K562 (cell line): ENCODE data around the gene UBE2L3. TPM values are rescaled to one million over a fixed set of nuclear protein-coding genes. Genes with fewer than 3 reads are reported as not detected.

ENCODE experiments used
- ATAC-seq: fragments of 200-7000 bp; cut with Tn5 transposase; 3 replicates; pipeline ENCODE4 v1.9.1; 2020; ENCODE audit warnings: moderate library complexity
- BruUV-seq: library from RNA; stranded (reverse); fragments of 400-500 nt; replicated peaks from 2 replicates; lab custom pipeline; 2021; lab: Mats Ljungman, UMichigan
- CTCF ChIA-PET: fragments of 300-600 bp; formaldehyde crosslinking; extraction: SDS; loops from one replicate; lab custom pipeline; 2021; ENCODE audit warnings: low intra/inter-chr PET ratio; lab: Yijun Ruan, JAX
- POLR2A ChIA-PET: fragments of 300-600, 350-650 bp; sonication (Branson Sonifier 250); formaldehyde crosslinking; extraction: SDS; loops from one replicate; lab custom pipeline; 2021; ENCODE audit warnings: antibody characterized with exemption, inconsistent platforms; lab: Yijun Ruan, JAX
- DNase-seq, 4 experiments: peaks; one replicate each; pipeline versions ENCODE4 v3.0.0 to v3.0.0-alpha.2; 2011 to 2018; ENCODE audit warnings: low spot score in 3 of 4, mixed read lengths in 3 of 4; ENCODE audit errors: extremely low read depth in 1 of 4
- FAIRE-seq: peaks from 2 replicates; lab custom pipeline; 2011; peaks lifted over from hg19 to GRCh38; lab: Jason Lieb, UNC
- H2AFZ ChIP-seq: 2 replicates; pipeline ENCODE4 v1.6.0; 2011; ENCODE audit warnings: low read depth, low read length, control low read depth, inconsistent platforms
- H3K27ac ChIP-seq: fragments of 200-600 bp; 3 replicates; pipeline ENCODE4 v1.8.0; 2011; ENCODE audit warnings: low read depth, mild to moderate bottlenecking, control low read depth, inconsistent platforms, low read length, moderate library complexity, mixed read lengths; ENCODE audit errors: extremely low read depth
- H3K27me3 ChIP-seq, 2 experiments: fragments of 300-600 bp in 1 of 2; 2 replicates in 1 of 2; 3 replicates in 1 of 2; pipeline versions ENCODE4 v1.6.0 to v1.8.0; 2011; ENCODE audit warnings: inconsistent platforms in 2 of 2, low read length in 2 of 2, mild to moderate bottlenecking in 1 of 2, mixed read lengths in 1 of 2, moderate library complexity in 1 of 2; ENCODE audit not compliant: control insufficient read depth in 2 of 2, insufficient read depth in 2 of 2
- H3K36me3 ChIP-seq: fragments of 300-600 bp; 3 replicates; pipeline ENCODE4 v1.8.0; 2011; ENCODE audit warnings: mild to moderate bottlenecking, low read length, inconsistent platforms; ENCODE audit not compliant: control insufficient read depth, insufficient read depth
- H3K4me1 ChIP-seq, 2 experiments: fragments of 200-600 bp in 1 of 2; replicated peaks in 1 of 2; 2 replicates in 1 of 2; 3 replicates in 1 of 2; pipeline versions ENCODE4 v1.5.1 to v1.8.0; 2011; ENCODE audit warnings: inconsistent platforms in 2 of 2, low read length in 2 of 2, mild to moderate bottlenecking in 1 of 2, mixed read lengths in 1 of 2, moderate library complexity in 1 of 2; ENCODE audit not compliant: control insufficient read depth in 2 of 2, insufficient read depth in 2 of 2
- H3K4me2 ChIP-seq: 2 replicates; pipeline ENCODE4 v1.6.1; 2011; ENCODE audit warnings: low read length, control low read depth, inconsistent platforms, mixed read lengths; ENCODE audit not compliant: insufficient read depth
- H3K4me3 ChIP-seq: fragments of 200-600 bp; sonication (generic), shearing (Covaris generic); 2 replicates; pipeline ENCODE4 v1.5.1; 2016; ENCODE audit warnings: control low read depth, inconsistent platforms
- H3K79me2 ChIP-seq: fragments of 200-600 bp; 3 replicates; pipeline ENCODE4 v1.8.0; 2011; ENCODE audit warnings: low read length, inconsistent platforms; ENCODE audit not compliant: control insufficient read depth, insufficient read depth
- H3K9ac ChIP-seq, 2 experiments: 2 replicates each; pipeline versions ENCODE4 v1.6.0 to v1.6.1; 2011; ENCODE audit warnings: low read depth in 2 of 2, low read length in 2 of 2, control low read depth in 1 of 2, inconsistent platforms in 1 of 2, mild to moderate bottlenecking in 1 of 2, mixed read lengths in 1 of 2; ENCODE audit not compliant: insufficient read depth in 1 of 2
- H3K9me1 ChIP-seq: one replicate; pipeline ENCODE4 v1.6.0; 2011; ENCODE audit warnings: inconsistent platforms, mild to moderate bottlenecking, low read length, moderate library complexity; ENCODE audit not compliant: control insufficient read depth, insufficient read depth
- H3K9me3 ChIP-seq: replicated peaks from 2 replicates; pipeline ENCODE4 v1.5.1; 2011; ENCODE audit warnings: low read depth, low read length, inconsistent platforms; ENCODE audit not compliant: control insufficient read depth, insufficient read depth
- H4K20me1 ChIP-seq: replicated peaks from 2 replicates; pipeline ENCODE4 v1.6.1; 2011; ENCODE audit warnings: low read length, inconsistent platforms, mixed read lengths; ENCODE audit not compliant: control insufficient read depth, insufficient read depth
- MCM3 ChIP-seq: fragments of 450-650 bp; IDR thresholded peaks from 2 replicates; pipeline ENCODE4 v1.6.1; 2016
- WGBS: fragments of 100-300 bp; shearing (Covaris generic); methylation state at CpG from one replicate; pipeline ENCODE4 v1.1.6; 2016; ENCODE audit warnings: low coverage, mixed read lengths; ENCODE audit not compliant: insufficient coverage; ENCODE audit errors: missing lambda C conversion rate; 5-methylcytosine and 5-hydroxymethylcytosine counted together
- in situ Hi-C: fragments of 300-500 bp; cut with MboI; formaldehyde crosslinking; loops from 4 replicates; pipeline ENCODE4 v1.15.0; 2018; ENCODE audit warnings: inconsistent platforms, mixed read lengths
- intact Hi-C: fragments of 100-400 bp; cut with micrococcal nuclease; formaldehyde crosslinking; loops from 2 replicates; pipeline ENCODE4 v1.14.2; 2022
- polyA plus RNA-seq, 8 experiments: library from polyadenylated mRNA; depleted of rRNA in 4 of 8; stranded (reverse) in 5 of 8; unstranded in 3 of 8; fragments of >200 nt; fragmentation: Nextera tagmentation in 2 of 8; fragmentation: Illumina TruSeq in 1 of 8; extraction: Ambion mirVana in 2 of 8; extraction: Trizol in 1 of 8; gene quantifications; 2 replicates each; pipeline versions ENCODE4 v1.2.1 to v1.2.3, GENCODE V29; 2011 to 2014; ENCODE audit warnings: inconsistent platforms in 1 of 8, missing spikeins in 1 of 8
- total RNA-seq, 7 experiments: library from RNA; depleted of rRNA in 6 of 7; stranded (reverse); fragments of >200 nt in 6 of 7; fragmentation: Illumina TruSeq in 2 of 7; extraction: Trizol in 2 of 7; gene quantifications; 2 replicates each; pipeline versions ENCODE4 v1.2.1 to v1.2.3, GENCODE V29; 2011 to 2021; ENCODE audit warnings: low replicate concordance in 1 of 7
- TF ChIP-seq, protein P1 (sequence below): fragments of 250-450 bp; sonication (Bioruptor Pico); IDR thresholded peaks from 2 replicates; pipeline ENCODE4 v1.4.0; 2020; ENCODE audit warnings: mild to moderate bottlenecking
- TF ChIP-seq, protein P2 (sequence below): sonication (generic); formaldehyde crosslinking; IDR thresholded peaks from 2 replicates; pipeline ENCODE4 v1.8.0; 2022; ENCODE audit warnings: mild to moderate bottlenecking, missing genetic modification reagents
- TF ChIP-seq, protein P3 (sequence below), 2 experiments: fragments of 450-650 bp in 1 of 2; sonication (generic) in 1 of 2; formaldehyde crosslinking in 1 of 2; IDR thresholded peaks; 2 replicates each; pipeline versions ENCODE4 v1.7.1 to v1.9.0; 2016 to 2022; ENCODE audit warnings: inconsistent platforms in 1 of 2, mild to moderate bottlenecking in 1 of 2, missing genetic modification reagents in 1 of 2

The UBE2L3 gene
- total and polyA plus RNA-seq, 9 of the 15 experiments (the other 6 are each of a cell fraction or from before 2014, with no cell fraction given) = 215 to 625 (median 285) TPM

DNA sequence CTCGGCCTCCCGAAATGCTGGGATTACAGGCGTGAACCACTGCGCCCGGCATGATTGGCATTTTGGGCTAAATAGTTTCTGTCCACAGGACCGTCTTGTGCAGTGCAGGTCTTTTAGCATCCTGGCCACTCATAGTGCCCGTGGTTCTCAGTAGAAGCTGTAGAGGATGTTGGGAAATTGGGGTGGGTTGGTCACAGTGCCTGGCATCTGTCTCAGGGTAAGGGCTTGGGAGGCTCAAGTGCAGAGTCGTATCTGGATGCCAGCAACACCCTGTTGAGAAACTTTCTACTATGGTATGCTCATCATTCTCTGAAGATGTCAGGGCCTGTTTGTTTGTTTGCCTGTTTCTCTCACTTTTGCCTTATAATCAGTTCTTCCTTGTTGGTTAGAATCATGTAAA is 21.9 kb downstream of the UBE2L3 start:
- H3K27ac ChIP-seq = no peak overlapping the region
- 77% methylated on average over 8 of the region's 8 CpGs for WGBS
- H3K9ac ChIP-seq = no peak overlapping the region
- POLR2A ChIA-PET = interaction anchor here (0.7 to 76.8 kb wide), 3 partner anchors 19 to 30 kb away, joined by 3 to 4622 read pairs (median 4622); partner anchors contain the start of genes CCDC116, SDF2L1 and YDJC
- H3K36me3 ChIP-seq = peaks cover 82% of the 10 kb centered on the region
- FAIRE-seq (no peak), ATAC-seq (no peak), DNase-seq (no peak)
- H3K9me1 ChIP-seq = peaks cover 25% of the 10 kb centered on the region
- H3K4me1 ChIP-seq = peaks cover 31 to 38% of the 10 kb centered on the region in 2 experiments
- H3K27me3 ChIP-seq = no peaks in the 10 kb centered on the region; a peak in 1 of 5 replicates
- CTCF ChIA-PET = no interaction called here
- H3K9me3 ChIP-seq = no peaks in the 10 kb centered on the region
- intact Hi-C loops (loop anchor here (2.0 kb wide), 4 partner anchors 15 to 53 kb away; partner anchors contain the start of gene SDF2L1), in situ Hi-C loops (no loop called here)
- no peak overlapping the region for H2AFZ ChIP-seq
- peaks cover 79% of the 10 kb centered on the region for H4K20me1 ChIP-seq
- no peak overlapping the region for H3K4me2 ChIP-seq
- no TSS peak for BruUV-seq
- H3K79me2 ChIP-seq = peaks cover 98% of the 10 kb centered on the region
- H3K4me3 ChIP-seq = no peak overlapping the region
- TF ChIP-seq MCM3 = no peak
- TF ChIP-seq, protein P1, sequence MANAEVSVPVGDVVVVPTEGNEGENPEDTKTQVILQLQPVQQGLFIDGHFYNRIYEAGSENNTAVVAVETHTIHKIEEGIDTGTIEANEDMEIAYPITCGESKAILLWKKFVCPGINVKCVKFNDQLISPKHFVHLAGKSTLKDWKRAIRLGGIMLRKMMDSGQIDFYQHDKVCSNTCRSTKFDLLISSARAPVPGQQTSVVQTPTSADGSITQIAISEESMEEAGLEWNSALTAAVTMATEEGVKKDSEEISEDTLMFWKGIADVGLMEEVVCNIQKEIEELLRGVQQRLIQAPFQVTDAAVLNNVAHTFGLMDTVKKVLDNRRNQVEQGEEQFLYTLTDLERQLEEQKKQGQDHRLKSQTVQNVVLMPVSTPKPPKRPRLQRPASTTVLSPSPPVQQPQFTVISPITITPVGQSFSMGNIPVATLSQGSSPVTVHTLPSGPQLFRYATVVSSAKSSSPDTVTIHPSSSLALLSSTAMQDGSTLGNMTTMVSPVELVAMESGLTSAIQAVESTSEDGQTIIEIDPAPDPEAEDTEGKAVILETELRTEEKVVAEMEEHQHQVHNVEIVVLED = 0 out of 2 replicates have a peak, but pooled peaks have one; percentile 6
- TF ChIP-seq, protein P2, sequence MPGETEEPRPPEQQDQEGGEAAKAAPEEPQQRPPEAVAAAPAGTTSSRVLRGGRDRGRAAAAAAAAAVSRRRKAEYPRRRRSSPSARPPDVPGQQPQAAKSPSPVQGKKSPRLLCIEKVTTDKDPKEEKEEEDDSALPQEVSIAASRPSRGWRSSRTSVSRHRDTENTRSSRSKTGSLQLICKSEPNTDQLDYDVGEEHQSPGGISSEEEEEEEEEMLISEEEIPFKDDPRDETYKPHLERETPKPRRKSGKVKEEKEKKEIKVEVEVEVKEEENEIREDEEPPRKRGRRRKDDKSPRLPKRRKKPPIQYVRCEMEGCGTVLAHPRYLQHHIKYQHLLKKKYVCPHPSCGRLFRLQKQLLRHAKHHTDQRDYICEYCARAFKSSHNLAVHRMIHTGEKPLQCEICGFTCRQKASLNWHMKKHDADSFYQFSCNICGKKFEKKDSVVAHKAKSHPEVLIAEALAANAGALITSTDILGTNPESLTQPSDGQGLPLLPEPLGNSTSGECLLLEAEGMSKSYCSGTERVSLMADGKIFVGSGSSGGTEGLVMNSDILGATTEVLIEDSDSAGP = no peak
- TF ChIP-seq, protein P3, sequence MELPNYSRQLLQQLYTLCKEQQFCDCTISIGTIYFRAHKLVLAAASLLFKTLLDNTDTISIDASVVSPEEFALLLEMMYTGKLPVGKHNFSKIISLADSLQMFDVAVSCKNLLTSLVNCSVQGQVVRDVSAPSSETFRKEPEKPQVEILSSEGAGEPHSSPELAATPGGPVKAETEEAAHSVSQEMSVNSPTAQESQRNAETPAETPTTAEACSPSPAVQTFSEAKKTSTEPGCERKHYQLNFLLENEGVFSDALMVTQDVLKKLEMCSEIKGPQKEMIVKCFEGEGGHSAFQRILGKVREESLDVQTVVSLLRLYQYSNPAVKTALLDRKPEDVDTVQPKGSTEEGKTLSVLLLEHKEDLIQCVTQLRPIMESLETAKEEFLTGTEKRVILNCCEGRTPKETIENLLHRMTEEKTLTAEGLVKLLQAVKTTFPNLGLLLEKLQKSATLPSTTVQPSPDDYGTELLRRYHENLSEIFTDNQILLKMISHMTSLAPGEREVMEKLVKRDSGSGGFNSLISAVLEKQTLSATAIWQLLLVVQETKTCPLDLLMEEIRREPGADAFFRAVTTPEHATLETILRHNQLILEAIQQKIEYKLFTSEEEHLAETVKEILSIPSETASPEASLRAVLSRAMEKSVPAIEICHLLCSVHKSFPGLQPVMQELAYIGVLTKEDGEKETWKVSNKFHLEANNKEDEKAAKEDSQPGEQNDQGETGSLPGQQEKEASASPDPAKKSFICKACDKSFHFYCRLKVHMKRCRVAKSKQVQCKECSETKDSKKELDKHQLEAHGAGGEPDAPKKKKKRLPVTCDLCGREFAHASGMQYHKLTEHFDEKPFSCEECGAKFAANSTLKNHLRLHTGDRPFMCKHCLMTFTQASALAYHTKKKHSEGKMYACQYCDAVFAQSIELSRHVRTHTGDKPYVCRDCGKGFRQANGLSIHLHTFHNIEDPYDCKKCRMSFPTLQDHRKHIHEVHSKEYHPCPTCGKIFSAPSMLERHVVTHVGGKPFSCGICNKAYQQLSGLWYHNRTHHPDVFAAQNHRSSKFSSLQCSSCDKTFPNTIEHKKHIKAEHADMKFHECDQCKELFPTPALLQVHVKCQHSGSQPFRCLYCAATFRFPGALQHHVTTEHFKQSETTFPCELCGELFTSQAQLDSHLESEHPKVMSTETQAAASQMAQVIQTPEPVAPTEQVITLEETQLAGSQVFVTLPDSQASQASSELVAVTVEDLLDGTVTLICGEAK (IDR thresholded peaks at IDR 0.05) = no peak
- TF ChIP-seq, protein P3 (CRISPR knock-in tag; IDR thresholded peaks at IDR 0.05) = 0 out of 2 replicates have a peak, but pooled peaks have one; percentile 43
